GM20431 (cell line): Measurements from ENCODE around the gene AVP.

Source experiments
- in situ Hi-C: fragments of 300-500 bp; cut with MseI, MboI; formaldehyde crosslinking; loops from one replicate; pipeline ENCODE4 v1.15.0; 2020; ENCODE audit warnings: low sequenced_read_pairs; ENCODE audit not compliant: unreplicated experiment

Gene AVP

GRCh38 chr20:3111507-3111906, 27.0 kb upstream of the AVP start:
- in situ Hi-C loops = no loop called here

GRCh38 chr20:3109350-3110302, 25.1 kb upstream of the AVP start:
- in situ Hi-C loops = no loop called here

GRCh38 chr20:3107464-3108025, 23.0 kb upstream of the AVP start:
- in situ Hi-C loops = no loop called here

- in situ Hi-C loops = no loop called here
Observed at GRCh38 chr20:3106658-3107463, 22.3 kb upstream of the AVP start.

- in situ Hi-C loops = no loop called here
Observed at GRCh38 chr20:3106185-3106584, 21.7 kb upstream of the AVP start.

GRCh38 chr20:3105256-3106137, 21.0 kb upstream of the AVP start:
- in situ Hi-C loops = no loop called here

GRCh38 chr20:3103369-3104032, 19.0 kb upstream of the AVP start:
- in situ Hi-C loops = no loop called here

- in situ Hi-C loops = no loop called here
Observed at GRCh38 chr20:3102575-3103368, 18.2 kb upstream of the AVP start.

- in situ Hi-C loops = no loop called here
Observed at GRCh38 chr20:3101737-3102574, 17.4 kb upstream of the AVP start.

GRCh38 chr20:3101251-3101650, 16.7 kb upstream of the AVP start:
- in situ Hi-C loops = no loop called here

- in situ Hi-C loops = no loop called here
Observed at GRCh38 chr20:3100480-3100879, 16.0 kb upstream of the AVP start.

- in situ Hi-C loops = no loop called here
Observed at GRCh38 chr20:3094848-3095629, 10.5 kb upstream of the AVP start.

GRCh38 chr20:3093861-3094361, 9.4 kb upstream of the AVP start:
- in situ Hi-C loops = no loop called here

GRCh38 chr20:3092611-3093379, 8.3 kb upstream of the AVP start:
- in situ Hi-C loops = no loop called here

- in situ Hi-C loops = no loop called here
Observed at GRCh38 chr20:3090565-3090964, 6.0 kb upstream of the AVP start.

- in situ Hi-C loops = no loop called here
Observed at GRCh38 chr20:3088031-3088430, 3.5 kb upstream of the AVP start.
